Astrocyte of the spinal cord (primary cell): Measurements from ENCODE around the gene PMEPA1.

Experiments used
- DNase-seq: peaks from one replicate; pipeline ENCODE4 v3.0.0; 2011; ENCODE audit warnings: low read depth, low spot score
- H3K4me3 ChIP-seq: 2 replicates; pipeline ENCODE4 v1.5.1; 2011; ENCODE audit warnings: low read depth, mild to moderate bottlenecking, low read length, moderate library complexity
- in situ Hi-C: cut with HindIII; loops from 2 replicates; pipeline ENCODE4 v1.10.0; 2017; ENCODE audit warnings: low sequenced_read_pairs
- TF ChIP-seq, protein P1 (sequence below): IDR thresholded peaks from 2 replicates; pipeline ENCODE4 v1.5.1; 2012; ENCODE audit warnings: low read depth, mild to moderate bottlenecking, low read length, inconsistent platforms

The PMEPA1 gene

DNA sequence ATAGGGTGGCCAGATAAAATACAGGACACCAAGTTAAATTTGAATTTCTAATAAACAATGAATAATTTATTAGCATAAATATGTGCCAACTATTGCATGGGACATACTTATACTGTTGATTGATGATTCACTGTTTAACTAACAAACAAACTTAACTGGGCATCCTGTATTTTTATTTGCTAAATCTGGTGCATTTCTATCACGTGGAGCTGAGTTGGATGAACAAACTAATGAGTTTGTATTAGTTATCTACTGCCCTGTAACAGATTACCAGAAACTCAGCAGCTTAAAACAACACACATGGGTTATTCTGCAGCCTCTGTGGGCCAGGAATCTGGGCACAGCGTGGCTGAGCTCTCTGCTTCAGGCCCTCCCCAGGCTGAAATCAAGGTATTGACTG, 28.2 kb upstream of the PMEPA1 start:
- no peak overlapping the region for H3K4me3 ChIP-seq
- no peak for DNase-seq
- TF ChIP-seq, protein P1, sequence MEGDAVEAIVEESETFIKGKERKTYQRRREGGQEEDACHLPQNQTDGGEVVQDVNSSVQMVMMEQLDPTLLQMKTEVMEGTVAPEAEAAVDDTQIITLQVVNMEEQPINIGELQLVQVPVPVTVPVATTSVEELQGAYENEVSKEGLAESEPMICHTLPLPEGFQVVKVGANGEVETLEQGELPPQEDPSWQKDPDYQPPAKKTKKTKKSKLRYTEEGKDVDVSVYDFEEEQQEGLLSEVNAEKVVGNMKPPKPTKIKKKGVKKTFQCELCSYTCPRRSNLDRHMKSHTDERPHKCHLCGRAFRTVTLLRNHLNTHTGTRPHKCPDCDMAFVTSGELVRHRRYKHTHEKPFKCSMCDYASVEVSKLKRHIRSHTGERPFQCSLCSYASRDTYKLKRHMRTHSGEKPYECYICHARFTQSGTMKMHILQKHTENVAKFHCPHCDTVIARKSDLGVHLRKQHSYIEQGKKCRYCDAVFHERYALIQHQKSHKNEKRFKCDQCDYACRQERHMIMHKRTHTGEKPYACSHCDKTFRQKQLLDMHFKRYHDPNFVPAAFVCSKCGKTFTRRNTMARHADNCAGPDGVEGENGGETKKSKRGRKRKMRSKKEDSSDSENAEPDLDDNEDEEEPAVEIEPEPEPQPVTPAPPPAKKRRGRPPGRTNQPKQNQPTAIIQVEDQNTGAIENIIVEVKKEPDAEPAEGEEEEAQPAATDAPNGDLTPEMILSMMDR = no peak
- in situ Hi-C loops = no loop called here

DNA sequence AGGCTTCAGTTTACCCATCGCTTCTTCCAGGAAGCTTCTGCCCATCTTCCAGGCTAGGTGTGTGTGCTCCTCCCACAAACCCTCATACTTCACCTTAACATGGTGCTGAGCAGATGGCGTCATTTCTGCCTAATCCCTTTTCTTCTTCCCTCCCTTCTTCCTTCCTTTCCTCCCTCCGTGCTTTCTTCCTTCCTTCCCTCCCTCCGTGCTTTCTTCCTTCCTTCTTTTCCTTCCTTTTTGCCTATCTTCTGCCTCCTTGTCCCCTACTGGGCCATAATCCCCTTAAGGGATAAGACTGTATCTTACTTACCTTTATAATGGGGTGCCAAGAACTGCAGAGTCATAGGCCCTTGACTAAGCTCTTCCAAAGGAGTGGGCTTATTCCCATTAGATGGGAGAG, 27.5 kb upstream of the PMEPA1 start:
- no peak overlapping the region for H3K4me3 ChIP-seq
- DNase-seq = no peak
- in situ Hi-C loops = no loop called here
- TF ChIP-seq, protein P1 = no peak

DNA sequence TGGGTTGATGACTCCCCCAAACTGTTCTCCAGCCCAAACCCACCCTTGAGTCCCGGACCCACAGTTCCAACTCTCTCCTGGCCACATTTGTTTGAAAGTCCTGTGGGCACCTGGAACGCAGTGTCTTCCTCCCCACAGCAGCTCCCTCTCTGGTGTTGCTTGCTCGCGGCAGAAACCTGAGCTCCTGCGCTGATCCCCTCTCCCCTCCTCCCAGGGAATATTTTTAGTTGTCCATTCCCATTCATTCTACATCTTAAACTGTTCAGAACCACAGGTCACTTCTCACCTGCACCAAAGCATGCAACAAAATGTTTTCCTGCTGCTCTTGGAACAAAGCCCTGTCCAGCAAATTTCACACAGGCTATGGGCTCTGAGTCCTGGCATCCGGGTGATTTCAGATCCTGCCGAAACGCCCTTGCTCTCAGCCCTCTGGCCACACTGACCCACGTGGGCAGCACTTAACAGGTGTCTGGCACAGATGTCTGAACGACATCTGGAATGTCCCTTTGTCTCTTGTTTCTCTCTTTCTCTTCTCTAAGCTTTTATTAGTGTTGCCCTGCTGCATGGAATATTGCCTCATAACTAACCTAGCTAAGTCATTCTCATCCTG, 27.0 kb upstream of the PMEPA1 start:
- in situ Hi-C loops = no loop called here
- no peak for DNase-seq
- TF ChIP-seq, protein P1 = no peak
- H3K4me3 ChIP-seq = no peak overlapping the region

DNA sequence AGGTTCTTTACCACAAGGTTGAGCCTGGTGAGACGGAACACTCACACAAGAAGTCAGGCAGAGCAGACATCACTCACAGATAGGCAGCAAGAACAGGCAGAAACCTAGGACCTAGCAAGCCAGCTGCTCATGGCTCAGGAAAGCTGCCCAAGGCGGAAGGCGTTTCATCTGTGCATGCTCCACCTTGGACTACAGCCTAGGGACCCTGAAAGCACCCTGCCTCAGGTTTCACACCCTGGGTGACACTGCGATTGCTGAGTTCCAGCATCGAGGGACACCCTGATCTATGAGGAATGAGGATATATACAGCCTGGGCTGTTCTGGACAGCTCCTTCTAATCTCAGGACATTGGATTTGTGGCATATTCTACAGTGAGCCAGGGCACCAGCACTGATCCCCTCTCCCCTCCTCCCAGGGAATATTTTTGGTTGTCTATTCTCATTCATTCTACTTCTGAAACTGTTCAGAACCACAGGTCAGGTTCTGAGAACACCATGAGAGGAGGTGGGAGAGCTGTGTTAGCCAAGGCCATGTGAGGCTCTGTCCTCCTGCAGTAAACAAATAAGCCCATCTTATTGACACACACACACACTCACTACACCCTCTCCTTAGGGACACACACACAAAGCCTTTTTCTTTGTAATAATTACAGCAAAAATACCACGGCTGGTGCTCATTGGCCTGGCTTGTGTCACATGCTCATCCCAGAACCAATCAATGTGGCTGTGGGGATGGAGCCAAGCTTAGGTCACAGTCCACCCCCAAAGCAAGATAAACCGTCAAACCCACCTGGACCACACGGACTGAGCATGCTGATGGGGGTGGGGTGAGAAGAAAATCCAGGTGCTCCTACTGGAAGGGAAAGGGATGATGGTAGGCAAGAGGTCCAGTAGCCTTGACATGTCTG, 26.3 kb upstream of the PMEPA1 start:
- H3K4me3 ChIP-seq = no peak overlapping the region
- DNase-seq = no peak
- TF ChIP-seq, protein P1 = no peak
- in situ Hi-C loops = no loop called here

DNA sequence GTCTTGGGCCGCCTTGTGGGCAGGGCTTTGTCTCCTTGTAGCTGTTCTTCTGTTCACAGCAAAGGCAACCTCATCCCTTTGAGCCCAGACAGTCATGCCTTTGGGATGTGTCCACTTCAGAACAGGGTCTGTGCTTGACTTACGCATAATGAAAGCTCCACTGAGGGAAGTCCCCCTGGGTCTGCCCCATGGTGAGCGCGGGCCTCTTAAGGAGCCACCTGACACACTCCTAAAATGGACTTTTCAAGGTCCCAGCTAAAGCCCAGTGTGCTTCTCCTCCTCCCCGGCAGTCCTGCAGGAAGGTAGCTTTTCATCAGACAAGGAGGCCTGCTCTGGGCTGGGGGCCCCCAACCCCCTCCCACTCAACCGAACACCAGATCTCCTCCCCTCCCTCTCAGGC, 24.9 kb upstream of the PMEPA1 start:
- H3K4me3 ChIP-seq = no peak overlapping the region
- no peak for DNase-seq
- TF ChIP-seq, protein P1 = no peak
- in situ Hi-C loops = no loop called here

DNA sequence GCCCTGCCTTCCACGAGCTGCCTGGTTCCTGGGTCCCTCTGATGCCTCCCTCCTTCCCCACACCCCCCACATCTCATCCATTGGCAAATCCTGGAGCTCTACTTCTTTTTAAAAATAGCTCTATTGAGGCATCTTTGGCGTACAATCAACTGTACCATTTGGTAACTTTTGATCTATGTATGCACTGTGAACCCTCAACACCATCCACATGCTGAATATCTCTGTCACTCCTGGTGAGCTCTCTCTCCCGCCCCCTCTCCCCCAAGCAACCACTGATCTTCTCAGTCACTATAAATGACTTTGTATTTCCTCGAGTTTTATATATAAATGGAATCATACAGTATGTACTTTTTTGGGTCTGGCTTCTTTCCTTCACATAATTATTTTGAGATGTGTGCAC, 22.4 kb upstream of the PMEPA1 start:
- TF ChIP-seq, protein P1 = no peak
- DNase-seq = no peak
- H3K4me3 ChIP-seq = no peak overlapping the region
- in situ Hi-C loops = no loop called here
